Neural cell (in vitro differentiated cells): Measurements from ENCODE around the gene FZD10. TPM values are rescaled to one million over a fixed set of nuclear protein-coding genes. Genes with fewer than 3 reads are reported as not detected.

Source experiments
- H2AFZ ChIP-seq: fragments of 200-600, 300-800 bp; sonication (generic), shearing (Covaris generic); 2 replicates; pipeline ENCODE4 v1.6.0; 2014; ENCODE audit warnings: low read depth, mild to moderate bottlenecking, antibody characterized with exemption, low read length, moderate library complexity
- H3F3A ChIP-seq: fragments of 200-600 bp; shearing (Covaris generic); 2 replicates; pipeline ENCODE4 v1.6.1; 2016; ENCODE audit warnings: mild to moderate bottlenecking, moderate library complexity, mixed read lengths, antibody characterized with exemption, low read length; ENCODE audit not compliant: insufficient read depth, poor library complexity, severe bottlenecking
- H3K27ac ChIP-seq: fragments of 200-600, 300-800 bp; sonication (generic), shearing (Covaris generic); 2 replicates; pipeline ENCODE4 v1.5.1; 2014; ENCODE audit warnings: mild to moderate bottlenecking, low read length, moderate library complexity
- H3K27me3 ChIP-seq: fragments of 300-800, 200-600 bp; sonication (generic), shearing (Covaris generic); 2 replicates; pipeline ENCODE4 v1.6.0; 2014; ENCODE audit warnings: mild to moderate bottlenecking, low read depth, low read length, moderate library complexity; ENCODE audit not compliant: insufficient read depth
- H3K36me3 ChIP-seq: fragments of 300-800, 200-600 bp; sonication (generic), shearing (Covaris generic); 2 replicates; pipeline ENCODE4 v1.5.1; 2014; ENCODE audit warnings: mild to moderate bottlenecking, antibody characterized with exemption, low read length, moderate library complexity; ENCODE audit not compliant: insufficient read depth
- H3K4me2 ChIP-seq: fragments of 300-800, 200-600 bp; sonication (generic), shearing (Covaris generic); 2 replicates; pipeline ENCODE4 v1.6.0; 2014; ENCODE audit warnings: mild to moderate bottlenecking, low read length
- H3K4me3 ChIP-seq: fragments of 300-800, 200-600 bp; sonication (generic), shearing (Covaris generic); 2 replicates; pipeline ENCODE4 v1.5.1; 2014; ENCODE audit warnings: mild to moderate bottlenecking, low read length, moderate library complexity
- H3K79me2 ChIP-seq: fragments of 200-600 bp; shearing (Covaris generic); replicated peaks from 2 replicates; pipeline ENCODE4 v1.6.0; 2014; ENCODE audit warnings: mild to moderate bottlenecking, low read length, moderate library complexity; ENCODE audit not compliant: insufficient read depth
- H3K9ac ChIP-seq: fragments of 300-800, 200-600 bp; sonication (generic), shearing (Covaris generic); 2 replicates; pipeline ENCODE4 v1.6.1; 2016; ENCODE audit warnings: mild to moderate bottlenecking, low read length, mixed read lengths
- H3K9me2 ChIP-seq: fragments of 200-600 bp; shearing (Covaris generic); 2 replicates; pipeline ENCODE4 v1.6.1; 2016; ENCODE audit warnings: mild to moderate bottlenecking, low read length, mixed read lengths; ENCODE audit not compliant: insufficient read depth
- H3K9me3 ChIP-seq: fragments of 200-600, 300-800 bp; sonication (generic), shearing (Covaris generic); 2 replicates; pipeline ENCODE4 v1.6.1; 2016; ENCODE audit warnings: mild to moderate bottlenecking, mixed run types, low read length, moderate library complexity, mixed read lengths
- H4K20me1 ChIP-seq: fragments of 200-600 bp; shearing (Covaris generic); 2 replicates; pipeline ENCODE4 v1.6.1; 2016; ENCODE audit warnings: mild to moderate bottlenecking, mixed run types; ENCODE audit not compliant: insufficient read depth
- CTCF ChIP-seq: fragments of 450-650 bp; IDR thresholded peaks from 2 replicates; pipeline ENCODE4 v1.5.1; 2014; ENCODE audit warnings: antibody characterized with exemption, mild to moderate bottlenecking, moderate library complexity; ENCODE audit not compliant: poor library complexity, severe bottlenecking
- EP300 ChIP-seq: fragments of 450-650 bp; conservative IDR thresholded peaks from 2 replicates; pipeline ENCODE4 v1.6.1; 2014; ENCODE audit warnings: antibody characterized with exemption, mild to moderate bottlenecking, moderate library complexity; ENCODE audit not compliant: poor library complexity, severe bottlenecking
- EZH2 ChIP-seq: fragments of 200-600, 300-800 bp; shearing (Covaris generic), sonication (generic); IDR thresholded peaks from 2 replicates; pipeline ENCODE4 v1.6.1; 2014; ENCODE audit warnings: antibody characterized with exemption, low read length, borderline replicate concordance, mild to moderate bottlenecking; ENCODE audit not compliant: insufficient read depth, poor library complexity, severe bottlenecking
- MXI1 ChIP-seq: fragments of 450-650 bp; conservative IDR thresholded peaks from 2 replicates; pipeline ENCODE4 v1.6.1; 2014; ENCODE audit warnings: antibody characterized with exemption, mild to moderate bottlenecking; ENCODE audit not compliant: poor library complexity, severe bottlenecking
- POLR2AphosphoS5 ChIP-seq: IDR thresholded peaks from 2 replicates; pipeline ENCODE4 v1.6.1; 2012
- RAD21 ChIP-seq: fragments of 450-650 bp; conservative IDR thresholded peaks from 2 replicates; pipeline ENCODE4 v1.6.1; 2014; ENCODE audit warnings: antibody characterized with exemption, mild to moderate bottlenecking, moderate library complexity
- REST ChIP-seq: IDR thresholded peaks from 2 replicates; pipeline ENCODE4 v1.6.1; 2012; ENCODE audit warnings: borderline replicate concordance
- SMC3 ChIP-seq: fragments of 450-650 bp; conservative IDR thresholded peaks from 2 replicates; pipeline ENCODE4 v1.6.1; 2014; ENCODE audit warnings: antibody characterized with exemption, mild to moderate bottlenecking, moderate library complexity; ENCODE audit not compliant: poor library complexity
- TAF1 ChIP-seq: IDR thresholded peaks from 2 replicates; pipeline ENCODE4 v1.6.1; 2012; ENCODE audit warnings: low read depth
- polyA plus RNA-seq: library from polyadenylated mRNA; depleted of rRNA; stranded (reverse); fragments of >200 nt; gene quantifications from 2 replicates; pipeline ENCODE4 v1.2.3, GENCODE V29; 2014

Gene FZD10
- polyA plus RNA-seq, 1 donor from 2014 or later, result not detected

GRCh38 chr12:130203151-130203550 is 40.9 kb downstream of the FZD10 start:
- Histone ChIP-seq H3K27me3 (no peaks in the 10 kb centered on the region), H3K9me2 (no peaks in the 10 kb centered on the region)

GRCh38 chr12:130204541-130204953 is 42.3 kb downstream of the FZD10 start:
- H3K4me3 ChIP-seq, result no peak overlapping the region
- TF ChIP-seq MXI1 (no peak), EP300 (no peak), CTCF (no peak), POLR2AphosphoS5 (no peak), RAD21 (no peak), REST (no peak), EZH2 (no peak), TAF1 (no peak), SMC3 (no peak)

More at GRCh38 chr12:130203151-130203550, 40.9 kb downstream of the FZD10 start:
- Histone ChIP-seq H3F3A (no peaks in the 10 kb centered on the region), H3K9ac (no peak overlapping the region), H3K27ac (no peak overlapping the region), H3K4me2 (no peak overlapping the region), H3K4me3 (no peak overlapping the region), H2AFZ (no peak overlapping the region), H4K20me1 (no peaks in the 10 kb centered on the region), H3K79me2 (no peaks in the 10 kb centered on the region), H3K9me3 (peaks cover 5% of the 10 kb centered on the region), H3K36me3 (no peaks in the 10 kb centered on the region)
- no peak for TF ChIP-seq SMC3
- no peak for TF ChIP-seq EZH2

GRCh38 chr12:130205495-130205894 is 43.2 kb downstream of the FZD10 start:
- H3K9ac ChIP-seq, result no peak overlapping the region
- no peak overlapping the region for H3K27ac ChIP-seq
- H3F3A ChIP-seq, result no peaks in the 10 kb centered on the region
- H2AFZ ChIP-seq, result no peak overlapping the region
- H3K9me2 ChIP-seq, result no peaks in the 10 kb centered on the region
- no peaks in the 10 kb centered on the region for H3K79me2 ChIP-seq
- TF ChIP-seq EP300 (no peak), SMC3 (no peak), MXI1 (no peak), CTCF (no peak), POLR2AphosphoS5 (no peak), EZH2 (no peak), REST (no peak), TAF1 (no peak), RAD21 (no peak)
- H4K20me1 ChIP-seq, result no peaks in the 10 kb centered on the region
- no peak overlapping the region for H3K4me2 ChIP-seq
- no peak overlapping the region for H3K4me3 ChIP-seq
- H3K27me3 ChIP-seq, result no peaks in the 10 kb centered on the region
- H3K9me3 ChIP-seq, result peaks cover 5% of the 10 kb centered on the region
- no peaks in the 10 kb centered on the region for H3K36me3 ChIP-seq

More at GRCh38 chr12:130204541-130204953, 42.3 kb downstream of the FZD10 start:
- no peaks in the 10 kb centered on the region for H3K9me2 ChIP-seq
- H3K4me2 ChIP-seq, result no peak overlapping the region
- peaks cover 5% of the 10 kb centered on the region for H3K9me3 ChIP-seq
- H3K9ac ChIP-seq, result no peak overlapping the region
- H2AFZ ChIP-seq, result no peak overlapping the region
- H3K27me3 ChIP-seq, result no peaks in the 10 kb centered on the region
- H4K20me1 ChIP-seq, result no peaks in the 10 kb centered on the region
- no peaks in the 10 kb centered on the region for H3K36me3 ChIP-seq
- no peak overlapping the region for H3K27ac ChIP-seq
- no peaks in the 10 kb centered on the region for H3K79me2 ChIP-seq
- no peaks in the 10 kb centered on the region for H3F3A ChIP-seq
